ENCODE measurements around the gene UACA. TPM values are rescaled to one million over a fixed set of nuclear protein-coding genes. Genes with fewer than 3 reads are reported as not detected.
"Not testable (repeated sequence)": the region's sequence is repeated elsewhere in the genome, so short reads cannot be mapped to it uniquely, and the experiment has no call there.

Gene UACA
- total RNA-seq, 1 donor from 2014 or later, result 39.9 TPM

DNA sequence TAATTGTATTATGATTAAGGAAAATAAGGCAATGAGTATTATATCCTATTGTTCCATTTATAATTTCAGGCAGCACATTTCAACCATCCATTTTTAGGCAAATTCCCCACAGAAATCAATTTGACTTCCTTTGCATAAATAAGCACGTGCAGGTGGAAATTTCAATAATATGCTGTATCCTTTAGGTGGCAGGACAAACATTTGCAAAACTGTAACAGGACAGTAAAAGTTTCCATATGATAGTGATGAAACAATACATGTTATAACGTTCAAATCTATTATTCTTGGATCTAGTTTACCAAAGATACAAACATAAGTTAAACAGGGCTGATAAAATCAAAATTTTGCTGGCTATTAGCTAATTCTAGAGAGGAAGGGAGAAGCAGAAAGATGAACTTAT lies 8.5 kb downstream of the UACA start:
- TF ChIP-seq, protein P1, sequence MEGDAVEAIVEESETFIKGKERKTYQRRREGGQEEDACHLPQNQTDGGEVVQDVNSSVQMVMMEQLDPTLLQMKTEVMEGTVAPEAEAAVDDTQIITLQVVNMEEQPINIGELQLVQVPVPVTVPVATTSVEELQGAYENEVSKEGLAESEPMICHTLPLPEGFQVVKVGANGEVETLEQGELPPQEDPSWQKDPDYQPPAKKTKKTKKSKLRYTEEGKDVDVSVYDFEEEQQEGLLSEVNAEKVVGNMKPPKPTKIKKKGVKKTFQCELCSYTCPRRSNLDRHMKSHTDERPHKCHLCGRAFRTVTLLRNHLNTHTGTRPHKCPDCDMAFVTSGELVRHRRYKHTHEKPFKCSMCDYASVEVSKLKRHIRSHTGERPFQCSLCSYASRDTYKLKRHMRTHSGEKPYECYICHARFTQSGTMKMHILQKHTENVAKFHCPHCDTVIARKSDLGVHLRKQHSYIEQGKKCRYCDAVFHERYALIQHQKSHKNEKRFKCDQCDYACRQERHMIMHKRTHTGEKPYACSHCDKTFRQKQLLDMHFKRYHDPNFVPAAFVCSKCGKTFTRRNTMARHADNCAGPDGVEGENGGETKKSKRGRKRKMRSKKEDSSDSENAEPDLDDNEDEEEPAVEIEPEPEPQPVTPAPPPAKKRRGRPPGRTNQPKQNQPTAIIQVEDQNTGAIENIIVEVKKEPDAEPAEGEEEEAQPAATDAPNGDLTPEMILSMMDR (IDR thresholded peaks at IDR 0.05), result no peak
- Histone ChIP-seq H3K9me3 (no peaks in the 10 kb centered on the region), H3K27ac (no peak overlapping the region), H3K36me3 (no peaks in the 10 kb centered on the region), H3K4me1 (peaks cover 32% of the 10 kb centered on the region), H3K4me3 (no peak overlapping the region), H3K27me3 (peaks cover 20% of the 10 kb centered on the region)
- ATAC-seq (no peak), DNase-seq (no peak)
- intact Hi-C loops (cut with DNase I), result no loop called here

DNA sequence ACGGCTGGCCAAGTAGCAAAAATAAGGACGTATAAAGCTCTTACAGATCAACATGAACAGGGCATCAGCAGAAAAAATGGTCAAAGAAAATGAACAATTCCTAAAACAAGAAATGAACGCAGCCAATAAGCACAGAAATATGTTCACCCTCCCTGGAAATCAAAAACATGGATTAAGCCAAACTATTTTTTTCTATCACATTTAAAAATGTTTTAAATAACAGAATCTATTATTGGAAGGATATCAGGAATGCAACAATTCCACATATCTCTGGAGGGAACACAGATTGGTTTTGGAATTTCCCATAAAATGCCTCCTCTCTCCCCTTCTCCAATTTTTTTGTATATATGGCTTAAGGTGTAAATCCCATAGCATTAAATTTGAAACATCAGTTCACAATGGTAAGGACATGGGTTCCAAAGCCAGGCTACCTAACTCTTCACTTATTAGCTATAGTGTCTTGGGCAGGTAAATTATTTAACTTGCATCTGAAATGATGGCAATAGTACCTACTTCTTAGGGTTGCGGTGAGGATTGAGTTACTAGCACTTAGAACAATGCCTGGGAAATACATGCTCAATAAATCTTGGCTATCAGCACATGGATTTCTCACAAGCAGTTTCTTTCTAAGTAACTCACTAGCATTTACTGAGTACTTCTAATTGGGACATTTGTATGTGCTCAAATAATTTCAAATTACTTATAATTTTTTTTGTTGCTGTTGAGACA lies 10.1 kb downstream of the UACA start:
- ATAC-seq (no peak), DNase-seq (no peak)
- intact Hi-C loops (cut with DNase I), result no loop called here
- H3K9me3 ChIP-seq, result no peaks in the 10 kb centered on the region
- peaks cover 32% of the 10 kb centered on the region for H3K4me1 ChIP-seq
- TF ChIP-seq, protein P1 (IDR thresholded peaks at IDR 0.05), result no peak
- no peak overlapping the region for H3K4me3 ChIP-seq
- no peak overlapping the region for H3K27ac ChIP-seq
- peaks cover 9% of the 10 kb centered on the region for H3K27me3 ChIP-seq
- no peaks in the 10 kb centered on the region for H3K36me3 ChIP-seq

DNA sequence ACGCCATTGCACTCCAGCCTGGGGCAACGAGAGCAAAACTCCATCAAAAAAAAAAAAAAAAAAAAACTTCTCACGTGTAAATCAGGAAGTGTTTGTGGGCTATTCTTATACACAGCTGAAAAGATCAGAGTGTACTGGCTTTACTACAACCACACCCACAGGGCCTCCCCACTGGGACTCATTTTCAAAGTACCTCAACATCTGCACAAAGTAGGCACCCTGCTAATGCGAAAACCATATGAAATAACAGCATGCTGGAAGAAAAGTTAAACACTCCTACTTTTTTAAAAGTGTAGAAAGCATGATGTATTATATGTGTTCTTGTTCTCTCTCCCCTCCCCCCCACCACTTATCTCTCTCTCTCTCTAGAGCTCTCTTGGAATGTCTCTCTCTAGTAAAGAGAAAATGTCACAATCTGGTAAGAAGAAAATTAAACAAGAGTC lies 11.1 kb downstream of the UACA start:
- Histone ChIP-seq H3K4me1 (peaks cover 22% of the 10 kb centered on the region), H3K27ac (peak overlapping the region; percentile 20), H3K27me3 (peaks cover 9% of the 10 kb centered on the region), H3K9me3 (no peaks in the 10 kb centered on the region), H3K36me3 (no peaks in the 10 kb centered on the region), H3K4me3 (no peak overlapping the region)
- TF ChIP-seq, protein P1 (IDR thresholded peaks at IDR 0.05), result no peak
- DNase-seq (no peak), ATAC-seq (peak; percentile 66)
- intact Hi-C loops (cut with DNase I), result no loop called here

DNA sequence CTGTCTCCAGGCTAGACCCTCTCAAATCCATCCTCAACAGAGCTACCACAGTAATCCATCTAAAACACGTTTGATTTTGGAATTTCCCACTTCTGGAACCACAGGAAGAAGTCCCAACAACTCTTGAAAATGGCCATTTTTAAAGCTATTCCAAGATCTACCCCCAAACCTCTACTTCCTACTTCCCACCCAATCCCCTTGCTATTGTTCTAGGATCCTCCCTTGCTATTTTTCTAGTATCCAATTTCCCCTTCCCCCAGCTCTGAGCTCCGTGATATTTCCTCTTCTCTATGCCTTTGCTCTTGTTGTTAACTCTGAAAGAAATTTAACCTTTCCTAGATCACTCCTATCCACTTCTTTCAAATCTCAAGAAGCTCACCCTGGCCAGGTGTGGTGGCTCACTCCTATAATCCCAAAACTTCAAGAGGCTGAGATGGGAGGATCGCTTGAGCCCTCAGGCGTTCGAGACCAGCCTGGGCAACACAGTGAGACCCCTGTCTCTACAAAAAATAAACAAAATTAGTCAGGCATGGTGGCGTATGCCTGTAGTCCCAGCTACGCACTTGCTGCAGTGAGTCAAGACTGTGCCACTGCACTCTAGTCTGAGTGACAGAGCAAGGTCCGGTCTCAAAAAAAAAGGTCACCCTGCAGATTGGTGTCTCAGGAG lies 13.0 kb downstream of the UACA start:
- no peaks in the 10 kb centered on the region for H3K36me3 ChIP-seq
- intact Hi-C loops (cut with DNase I), result no loop called here
- H3K27me3 ChIP-seq, result peaks cover 9% of the 10 kb centered on the region
- no peak overlapping the region for H3K4me3 ChIP-seq
- no peak overlapping the region for H3K27ac ChIP-seq
- H3K4me1 ChIP-seq, result peaks cover 20% of the 10 kb centered on the region
- ATAC-seq (no peak), DNase-seq (no peak)
- no peaks in the 10 kb centered on the region for H3K9me3 ChIP-seq
- TF ChIP-seq, protein P1 (IDR thresholded peaks at IDR 0.05), result no peak

DNA sequence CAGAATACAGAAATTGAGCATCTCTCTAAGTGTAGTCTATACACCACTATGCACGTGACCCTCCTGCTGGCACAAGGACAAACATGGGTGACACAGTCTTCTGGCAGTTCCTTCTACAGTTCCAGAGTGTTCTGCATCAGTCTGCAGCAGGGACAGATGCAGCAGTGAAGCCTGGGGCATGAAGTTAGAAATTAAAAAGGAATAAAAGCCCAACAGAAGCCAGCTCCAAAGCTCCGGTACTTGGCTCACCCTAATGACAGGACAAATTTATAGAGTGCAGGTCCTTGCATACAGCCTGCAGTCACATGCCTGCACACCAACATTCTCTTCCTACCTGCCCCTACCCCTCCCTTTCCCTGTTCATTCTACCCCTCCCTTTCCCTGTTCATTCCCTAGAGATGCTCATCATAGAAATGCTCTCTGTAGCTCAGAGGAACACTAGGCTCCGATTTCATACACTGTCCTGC lies 15.0 kb downstream of the UACA start:
- H3K27me3 ChIP-seq, result peaks cover 4% of the 10 kb centered on the region
- H3K4me3 ChIP-seq, result no peak overlapping the region
- H3K9me3 ChIP-seq, result no peaks in the 10 kb centered on the region
- TF ChIP-seq, protein P1 (IDR thresholded peaks at IDR 0.05), result no peak
- DNase-seq (no peak), ATAC-seq (peak; percentile 66)
- H3K27ac ChIP-seq, result no peak overlapping the region
- H3K4me1 ChIP-seq, result peaks cover 28% of the 10 kb centered on the region
- H3K36me3 ChIP-seq, result no peaks in the 10 kb centered on the region
- intact Hi-C loops (cut with DNase I), result no loop called here

DNA sequence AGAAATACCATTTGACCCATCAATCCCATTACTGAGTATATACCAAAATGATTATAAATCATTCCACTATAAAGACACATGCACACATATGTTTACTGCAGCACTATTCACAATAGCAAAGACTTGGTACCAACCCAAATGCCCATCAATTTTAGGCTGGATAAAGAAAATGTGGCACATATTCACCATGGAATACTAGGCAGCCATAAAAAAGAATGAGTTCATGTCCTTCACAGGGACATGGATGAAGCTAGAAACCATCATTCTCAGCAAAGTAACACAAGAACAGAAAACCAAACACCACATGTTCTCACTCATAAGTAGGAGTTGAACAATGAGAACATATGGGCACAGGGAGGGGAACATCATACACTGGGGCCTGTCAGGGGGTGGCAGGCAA lies 16.8 kb downstream of the UACA start:
- intact Hi-C loops (cut with DNase I); H3K27ac ChIP-seq: not testable (repeated sequence)

More for the DNA sequence above, 16.8 kb downstream of the UACA start:
- not testable (repeated sequence) for ATAC-seq, H3K9me3 ChIP-seq, H3K4me3 ChIP-seq, DNase-seq, H3K27me3 ChIP-seq, H3K36me3 ChIP-seq
- H3K4me1 ChIP-seq, result peaks cover 31% of the 10 kb centered on the region

All from upper lobe of right lung (tissue), 1 donor.